Uterus (tissue), 4 donors: ENCODE results near the gene ADGRA3. TPM values are rescaled to one million over a fixed set of nuclear protein-coding genes. Genes with fewer than 3 reads are reported as not detected.

Experiments
- DNase-seq, 2 donors: peaks; one replicate each; pipeline ENCODE4 v3.0.0-alpha.2; 2019 to 2020
- H3K27ac ChIP-seq, 2 donors: fragments of 200-600 bp; sonication (generic); 1 replicate in 1 of 2; 2 replicates in 1 of 2; pipeline ENCODE4 v1.5.1; 2016 to 2018
- H3K27me3 ChIP-seq, 2 donors: fragments of 200-600 bp; sonication (generic); one replicate each; pipeline ENCODE4 v1.5.1; 2018 to 2019; ENCODE audit warnings: control low read depth in 1 of 2
- H3K36me3 ChIP-seq, 2 donors: fragments of 200-600 bp; sonication (generic); one replicate each; pipeline ENCODE4 v1.5.1; 2019; ENCODE audit warnings: control low read depth in 1 of 2
- H3K4me1 ChIP-seq, 2 donors: fragments of 200-600 bp; sonication (generic); one replicate each; pipeline ENCODE4 v1.5.1; 2018 to 2019; ENCODE audit warnings: control low read depth in 1 of 2
- H3K4me3 ChIP-seq, 2 donors: fragments of 200-600 bp; sonication (generic); 1 replicate in 1 of 2; 2 replicates in 1 of 2; pipeline ENCODE4 v1.5.1; 2018 to 2019; ENCODE audit warnings: mild to moderate bottlenecking in 1 of 2
- H3K9me3 ChIP-seq, 2 donors: fragments of 200-600 bp; sonication (generic); one replicate each; pipeline ENCODE4 v1.5.1; 2019; ENCODE audit warnings: control low read depth in 1 of 2
- CTCF ChIP-seq, 4 experiments: fragments of 200-600 bp in 2 of 4; fragments of 450-650 bp in 2 of 4; sonication (generic) in 2 of 4; IDR thresholded peaks; one replicate each; pipeline ENCODE4 v1.5.1; 2016 to 2019; ENCODE audit warnings: antibody characterized with exemption in 4 of 4, mild to moderate bottlenecking in 2 of 4, moderate library complexity in 1 of 4
- POLR2A ChIP-seq, 2 donors: fragments of 450-650 bp; IDR thresholded peaks; one replicate each; pipeline ENCODE4 v1.6.1; 2016; ENCODE audit warnings: antibody characterized with exemption in 2 of 2, mild to moderate bottlenecking in 1 of 2, moderate library complexity in 1 of 2
- intact Hi-C: fragments of 100-400 bp; cut with DNase I; formaldehyde crosslinking; loops from one replicate; pipeline ENCODE4 v1.15.1; 2023; ENCODE audit warnings: low total_unique reads
- total RNA-seq, 4 donors: library from RNA; depleted of rRNA in 3 of 4; stranded (reverse); fragments of >200 nt in 3 of 4; gene quantifications; one replicate each; pipeline versions ENCODE4 v1.1.0 to v1.2.4, GENCODE V29; 2014 to 2023
- donor health status: DM: yes; HTN: yes; CAD: no.

ADGRA3 gene
- total RNA-seq, 4 donors from 2014 or later, result 35.3 to 103 (median 45.4) TPM

- no peak for DNase-seq
- no peak for TF ChIP-seq CTCF (IDR thresholded peaks at IDR 0.05)
- TF ChIP-seq POLR2A (IDR thresholded peaks at IDR 0.05), result no peak
- Histone ChIP-seq H3K4me1 (no peaks in the 10 kb centered on the region), H3K36me3 (no peaks in the 10 kb centered on the region), H3K27me3 (no peaks in the 10 kb centered on the region), H3K9me3 (no peaks in the 10 kb centered on the region), H3K4me3 (peak overlapping the region in 1 of 2 donors; percentile 59), H3K27ac (no peak overlapping the region)
- intact Hi-C loops, result loop anchor here (2.0 kb wide), 1 partner anchor 33 kb away; no protein-coding TSS in a partner anchor
Observed at GRCh38 chr4:22514001-22514400, 1.9 kb downstream of the ADGRA3 start.

GRCh38 chr4:22512306-22512705, 3.6 kb downstream of the ADGRA3 start:
- H3K27ac ChIP-seq, result no peak overlapping the region
- H3K27me3 ChIP-seq, result no peaks in the 10 kb centered on the region
- H3K4me1 ChIP-seq, result no peaks in the 10 kb centered on the region
- H3K4me3 ChIP-seq, result no peak overlapping the region
- no peaks in the 10 kb centered on the region for H3K36me3 ChIP-seq
- DNase-seq, result no peak
- intact Hi-C loops, result no loop called here
- H3K9me3 ChIP-seq, result no peaks in the 10 kb centered on the region
- TF ChIP-seq POLR2A (IDR thresholded peaks at IDR 0.05), result no peak

GRCh38 chr4:22510750-22511149, 5.1 kb downstream of the ADGRA3 start:
- TF ChIP-seq CTCF (IDR thresholded peaks at IDR 0.05) (no peak), POLR2A (IDR thresholded peaks at IDR 0.05) (no peak)
- no peak for DNase-seq
- Histone ChIP-seq H3K9me3 (no peaks in the 10 kb centered on the region), H3K4me3 (no peak overlapping the region), H3K27me3 (no peaks in the 10 kb centered on the region), H3K36me3 (no peaks in the 10 kb centered on the region), H3K27ac (no peak overlapping the region), H3K4me1 (no peaks in the 10 kb centered on the region)
- intact Hi-C loops, result no loop called here

- no peaks in the 10 kb centered on the region for H3K4me1 ChIP-seq
- H3K4me3 ChIP-seq, result no peak overlapping the region
- no peak for TF ChIP-seq CTCF (IDR thresholded peaks at IDR 0.05)
- no peak for TF ChIP-seq POLR2A (IDR thresholded peaks at IDR 0.05)
- H3K36me3 ChIP-seq, result no peaks in the 10 kb centered on the region
- no peaks in the 10 kb centered on the region for H3K9me3 ChIP-seq
- no peak for DNase-seq
- no peak overlapping the region for H3K27ac ChIP-seq
- intact Hi-C loops, result no loop called here
- no peaks in the 10 kb centered on the region for H3K27me3 ChIP-seq
Observed at GRCh38 chr4:22508376-22508775, 7.5 kb downstream of the ADGRA3 start.

GRCh38 chr4:22504922-22505321, 10.9 kb downstream of the ADGRA3 start:
- TF ChIP-seq POLR2A (IDR thresholded peaks at IDR 0.05), result no peak
- TF ChIP-seq CTCF (IDR thresholded peaks at IDR 0.05), result no peak
- DNase-seq, result no peak
- Histone ChIP-seq H3K4me3 (no peak overlapping the region), H3K27ac (no peak overlapping the region), H3K9me3 (no peaks in the 10 kb centered on the region), H3K4me1 (peaks cover 0 to 4% of the 10 kb centered on the region in 2 donors), H3K36me3 (no peaks in the 10 kb centered on the region), H3K27me3 (no peaks in the 10 kb centered on the region)
- intact Hi-C loops, result no loop called here

GRCh38 chr4:22504447-22504846, 11.4 kb downstream of the ADGRA3 start:
- Histone ChIP-seq H3K4me1 (peaks cover 0 to 4% of the 10 kb centered on the region in 2 donors), H3K9me3 (no peaks in the 10 kb centered on the region), H3K27ac (no peak overlapping the region), H3K4me3 (no peak overlapping the region), H3K27me3 (no peaks in the 10 kb centered on the region), H3K36me3 (no peaks in the 10 kb centered on the region)
- no peak for DNase-seq
- intact Hi-C loops, result no loop called here
- TF ChIP-seq CTCF (IDR thresholded peaks at IDR 0.05), result no peak
